IMR-90 (cell line): Measurements from ENCODE around the gene NEUROD1. TPM values are rescaled to one million over a fixed set of nuclear protein-coding genes. Genes with fewer than 3 reads are reported as not detected.
"Not testable (repeated sequence)": the region's sequence is repeated elsewhere in the genome, so short reads cannot be mapped to it uniquely, and the experiment has no call there.

Experiments
- ATAC-seq: fragments of 200-7000 bp; cut with Tn5 transposase; 2 replicates; pipeline ENCODE4 v1.9.1; 2020; ENCODE audit warnings: low read depth, mild to moderate bottlenecking, moderate library complexity
- BruUV-seq: library from RNA; stranded (reverse); fragments of 400-500 nt; replicated peaks from 2 replicates; lab custom pipeline; 2021; lab: Mats Ljungman, UMichigan
- CTCF ChIA-PET: fragments of 300-600 bp; formaldehyde crosslinking; extraction: SDS; loops from one replicate; lab custom pipeline; 2021; ENCODE audit warnings: antibody characterized with exemption; lab: Yijun Ruan, JAX
- POLR2A ChIA-PET: fragments of 300-600 bp; sonication (Branson Sonifier 250); formaldehyde crosslinking; loops from one replicate; lab custom pipeline; 2022; ENCODE audit warnings: antibody characterized with exemption; ENCODE audit not compliant: unreplicated experiment; lab: Charles Lee
- DNase-seq: peaks from one replicate; pipeline ENCODE4 v3.0.0; 2013
- H2AFZ ChIP-seq: replicated peaks from 2 replicates; pipeline ENCODE3; 2013; ENCODE audit warnings: low read length, mild to moderate bottlenecking; ENCODE audit not compliant: poor library complexity
- H2AK5ac ChIP-seq: 2 replicates; pipeline ENCODE4 v1.6.1; 2013; ENCODE audit warnings: low read depth, low read length, inconsistent platforms
- H2AK9ac ChIP-seq: replicated peaks from 2 replicates; pipeline ENCODE3; 2013; ENCODE audit warnings: mild to moderate bottlenecking, low read depth, low read length, moderate library complexity; ENCODE audit not compliant: poor library complexity
- H2BK120ac ChIP-seq: 2 replicates; pipeline ENCODE4 v1.6.1; 2013; ENCODE audit warnings: low read depth, low read length, inconsistent platforms
- H2BK15ac ChIP-seq: 3 replicates; pipeline ENCODE4 v1.6.1; 2013; ENCODE audit warnings: low read depth, low read length, inconsistent platforms
- H2BK20ac ChIP-seq: 2 replicates; pipeline ENCODE4 v1.6.1; 2013; ENCODE audit warnings: low read depth, mild to moderate bottlenecking, inconsistent platforms, low read length, moderate library complexity
- H2BK5ac ChIP-seq: 2 replicates; pipeline ENCODE4 v1.6.1; 2013; ENCODE audit warnings: mild to moderate bottlenecking, low read depth, low read length, inconsistent platforms; ENCODE audit not compliant: poor library complexity, severe bottlenecking
- H3K14ac ChIP-seq: replicated peaks from 2 replicates; pipeline ENCODE4 v1.6.1; 2013; ENCODE audit warnings: low read depth, low read length, inconsistent platforms
- H3K18ac ChIP-seq: 2 replicates; pipeline ENCODE4 v1.6.1; 2013; ENCODE audit warnings: low read depth, low read length, control low read depth
- H3K23ac ChIP-seq: 2 replicates; pipeline ENCODE4 v1.6.1; 2013; ENCODE audit warnings: low read depth, low read length, inconsistent platforms
- H3K27ac ChIP-seq: 2 replicates; pipeline ENCODE4 v1.5.1; 2013; ENCODE audit warnings: mild to moderate bottlenecking, control low read depth, low read length; ENCODE audit not compliant: insufficient read depth
- H3K27me3 ChIP-seq: 2 replicates; pipeline ENCODE4 v1.6.1; 2013; ENCODE audit warnings: low read length; ENCODE audit not compliant: control insufficient read depth, insufficient read depth
- H3K36me3 ChIP-seq: 2 replicates; pipeline ENCODE4 v1.6.1; 2013; ENCODE audit warnings: low read length, mixed read lengths; ENCODE audit not compliant: control insufficient read depth, insufficient read depth
- H3K4ac ChIP-seq: 2 replicates; pipeline ENCODE4 v1.6.1; 2013; ENCODE audit warnings: low read depth, low read length, inconsistent platforms
- H3K4me1 ChIP-seq: 2 replicates; pipeline ENCODE4 v1.6.1; 2013; ENCODE audit warnings: low read length, mixed read lengths; ENCODE audit not compliant: control insufficient read depth, insufficient read depth
- H3K4me2 ChIP-seq: 2 replicates; pipeline ENCODE4 v1.6.1; 2013; ENCODE audit warnings: low read depth, mild to moderate bottlenecking, control low read depth, low read length, moderate library complexity
- H3K4me3 ChIP-seq: 2 replicates; pipeline ENCODE4 v1.5.1; 2013; ENCODE audit warnings: low read depth, mild to moderate bottlenecking, control low read depth, low read length, moderate library complexity; ENCODE audit not compliant: insufficient read depth
- H3K56ac ChIP-seq: 2 replicates; pipeline ENCODE4 v1.6.1; 2013; ENCODE audit warnings: low read length, inconsistent platforms; ENCODE audit not compliant: insufficient read depth; ENCODE audit errors: extremely low read depth
- H3K79me1 ChIP-seq, 2 experiments: 2 replicates each; pipeline ENCODE4 v1.6.1; 2013; ENCODE audit warnings: low read length in 2 of 2, inconsistent platforms in 1 of 2, low read depth in 1 of 2
- H3K9ac ChIP-seq: 2 replicates; pipeline ENCODE4 v1.6.1; 2013; ENCODE audit warnings: low read depth, low read length, control low read depth
- H3K9me1 ChIP-seq: 2 replicates; pipeline ENCODE4 v1.6.1; 2013; ENCODE audit warnings: low read length, inconsistent platforms; ENCODE audit not compliant: insufficient read depth
- H3K9me3 ChIP-seq: 2 replicates; pipeline ENCODE4 v1.6.1; 2013; ENCODE audit warnings: low read length; ENCODE audit not compliant: control insufficient read depth, insufficient read depth
- H4K20me1 ChIP-seq: 2 replicates; pipeline ENCODE4 v1.6.1; 2013; ENCODE audit warnings: low read length, inconsistent platforms; ENCODE audit not compliant: insufficient read depth
- H4K5ac ChIP-seq: 2 replicates; pipeline ENCODE4 v1.6.1; 2013; ENCODE audit warnings: mild to moderate bottlenecking, low read depth, low read length, control low read depth
- H4K8ac ChIP-seq, 2 experiments: 2 replicates each; pipeline ENCODE4 v1.6.1; 2013; ENCODE audit warnings: low read depth in 2 of 2, low read length in 2 of 2, control low read depth in 1 of 2, inconsistent platforms in 1 of 2
- H4K91ac ChIP-seq: 2 replicates; pipeline ENCODE4 v1.6.1; 2013; ENCODE audit warnings: low read depth, low read length, inconsistent platforms; ENCODE audit not compliant: insufficient read depth
- WGBS, 2 experiments: methylation state at CpG; one replicate each; pipeline versions ENCODE4 v1.1.5 to v1.1.7; 2013; ENCODE audit warnings: missing lambda C conversion rate in 2 of 2; ENCODE audit not compliant: insufficient read length in 1 of 2; ENCODE audit errors: extremely low coverage in 2 of 2; 5-methylcytosine and 5-hydroxymethylcytosine counted together
- dilution Hi-C: fragments of 300-500 bp; cut with HindIII; formaldehyde crosslinking; loops from one replicate; pipeline ENCODE4 v1.14.3; 2018; ENCODE audit warnings: low sequenced_read_pairs; ENCODE audit not compliant: unreplicated experiment
- in situ Hi-C: fragments of 300-500 bp; cut with MboI; formaldehyde crosslinking; loops from 3 replicates; pipeline ENCODE4 v1.14.3; 2019; ENCODE audit warnings: low sequenced_read_pairs, inconsistent platforms, mixed read lengths
- intact Hi-C: fragments of 100-400 bp; cut with micrococcal nuclease; formaldehyde crosslinking; loops from 2 replicates; pipeline ENCODE4 v1.10.0; 2022
- polyA plus RNA-seq, 3 experiments: library from polyadenylated mRNA; depleted of rRNA; stranded (reverse); fragments of >200 nt; gene quantifications; 2 replicates each; pipeline ENCODE4 v1.2.3, GENCODE V29; 2012; ENCODE audit warnings: low replicate concordance in 1 of 3
- total RNA-seq: library from RNA; depleted of rRNA; stranded (reverse); fragments of >200 nt; gene quantifications from 2 replicates; pipeline ENCODE4 v1.2.3, GENCODE V29; 2012

Gene NEUROD1
- total and polyA plus RNA-seq, 2 of the 4 experiments (the other 2 are of a cell fraction): not detected

DNA sequence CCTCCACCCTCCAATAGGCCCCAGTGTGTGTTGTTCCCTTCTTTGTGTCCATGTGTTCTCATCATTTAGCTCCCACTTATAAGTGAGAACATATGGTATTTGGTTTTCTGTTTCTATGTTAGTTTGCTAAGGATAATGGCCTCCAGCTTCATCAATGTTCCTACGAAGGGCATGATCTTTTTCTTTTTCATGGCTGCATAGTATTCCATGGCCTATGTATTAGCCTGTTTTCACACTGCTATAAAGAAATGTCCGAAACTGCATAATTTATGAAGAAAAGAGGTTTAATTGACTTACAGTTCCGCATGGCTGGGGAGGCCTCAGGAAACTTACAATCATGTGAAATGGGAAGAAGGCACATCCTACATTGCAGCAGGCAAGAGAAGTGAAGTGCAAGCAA lies 22.2 kb upstream of the NEUROD1 start:
- H2AFZ ChIP-seq, H3K4me2 ChIP-seq, BruUV-seq, H2BK15ac ChIP-seq, H2AK9ac ChIP-seq, H3K9me3 ChIP-seq, H4K8ac ChIP-seq, H4K20me1 ChIP-seq, H3K27me3 ChIP-seq, ATAC-seq, H3K4me1 ChIP-seq, H3K27ac ChIP-seq, in situ Hi-C loops, H2BK20ac ChIP-seq, H3K4me3 ChIP-seq, H4K5ac ChIP-seq, H3K4ac ChIP-seq, H2AK5ac ChIP-seq, H3K23ac ChIP-seq, H2BK5ac ChIP-seq, H3K36me3 ChIP-seq, H3K56ac ChIP-seq, H3K14ac ChIP-seq, DNase-seq, intact Hi-C loops, H3K79me1 ChIP-seq, H4K91ac ChIP-seq, H3K9ac ChIP-seq, POLR2A ChIA-PET, H2BK120ac ChIP-seq, H3K9me1 ChIP-seq, H3K18ac ChIP-seq, CTCF ChIA-PET, dilution Hi-C loops: not testable (repeated sequence)
- no CpG with 5 or more reads among the region's 3 CpGs for WGBS, 2 experiments
